Measurements from ENCODE around the gene CAMK1. TPM values are rescaled to one million over a fixed set of nuclear protein-coding genes. Genes with fewer than 3 reads are reported as not detected.
A peak's percentile ranks its signal among the peaks of the same experiment; 100 is the strongest.

The CAMK1 gene
- total and polyA plus RNA-seq, 9 of the 15 experiments (the other 6 are each of a cell fraction or from before 2014, with no cell fraction given), result 0.23 to 10.7 (median 6.0) TPM

- TF ChIP-seq E2F6 (IDR thresholded peaks at IDR 0.05; ENCODE audit: borderline replicate concordance in 1 of 2, extremely low read depth in 1 of 2, insufficient read depth in 1 of 2, insufficient read length in 1 of 2, low read depth in 1 of 2, low read length in 1 of 2, poor library complexity in 1 of 2, severe bottlenecking in 1 of 2) (no peak), NUFIP1 (IDR thresholded peaks at IDR 0.05; ENCODE audit: partially characterized antibody) (no peak), RB1 (IDR thresholded peaks at IDR 0.05; ENCODE audit: low read depth) (no peak; the same call in 1 of the 2 replicates), SMAD1 (IDR thresholded peaks at IDR 0.05; ENCODE audit: low read depth, low read length, partially characterized antibody) (peak; percentile 6), CSDE1 (IDR thresholded peaks at IDR 0.05) (no peak; a peak in 1 of 4 replicates), ZNF143 (CRISPR knock-in tag; IDR thresholded peaks at IDR 0.05) (no peak), PRPF4 (IDR thresholded peaks at IDR 0.05; ENCODE audit: insufficient read depth, low read depth, low read length, poor library complexity, severe bottlenecking) (peak; percentile 46), ZEB2 (IDR thresholded peaks at IDR 0.05) (no peak), HNRNPUL1 (IDR thresholded peaks at IDR 0.05; ENCODE audit: low read length) (peak; percentile 75; the same call in 1 of the 2 replicates), RAD51 (IDR thresholded peaks at IDR 0.05; ENCODE audit: borderline replicate concordance, low read depth) (no peak), PPARD (CRISPR knock-in tag; IDR thresholded peaks at IDR 0.05) (no peak), USF2 (CRISPR knock-in tag; IDR thresholded peaks at IDR 0.05) (no peak), POU5F1 (IDR thresholded peaks at IDR 0.05; ENCODE audit: borderline replicate concordance, low read depth, low read length, partially characterized antibody) (no peak), ZNF133 (CRISPR knock-in tag; IDR thresholded peaks at IDR 0.05) (no peak), ZNF274 (IDR thresholded peaks at IDR 0.05; ENCODE audit: borderline replicate concordance, low read depth, low read length) (no peak), SMAD2 (IDR thresholded peaks at IDR 0.05; ENCODE audit: low read depth, low read length) (0 out of 2 replicates have a peak, but pooled peaks have one; percentile 68), GABPB2 (CRISPR knock-in tag; conservative IDR thresholded peaks at IDR 0.05) (no peak), NR1H2 (CRISPR knock-in tag; IDR thresholded peaks at IDR 0.05) (no peak), DACH1 (IDR thresholded peaks at IDR 0.05; ENCODE audit: partially characterized antibody) (no peak), RBM17 (IDR thresholded peaks at IDR 0.05; ENCODE audit: borderline replicate concordance, low read depth, low read length) (no peak), ZNF75A (CRISPR knock-in tag; IDR thresholded peaks at IDR 0.05) (no peak)
- TF ChIP-seq, protein P1, sequence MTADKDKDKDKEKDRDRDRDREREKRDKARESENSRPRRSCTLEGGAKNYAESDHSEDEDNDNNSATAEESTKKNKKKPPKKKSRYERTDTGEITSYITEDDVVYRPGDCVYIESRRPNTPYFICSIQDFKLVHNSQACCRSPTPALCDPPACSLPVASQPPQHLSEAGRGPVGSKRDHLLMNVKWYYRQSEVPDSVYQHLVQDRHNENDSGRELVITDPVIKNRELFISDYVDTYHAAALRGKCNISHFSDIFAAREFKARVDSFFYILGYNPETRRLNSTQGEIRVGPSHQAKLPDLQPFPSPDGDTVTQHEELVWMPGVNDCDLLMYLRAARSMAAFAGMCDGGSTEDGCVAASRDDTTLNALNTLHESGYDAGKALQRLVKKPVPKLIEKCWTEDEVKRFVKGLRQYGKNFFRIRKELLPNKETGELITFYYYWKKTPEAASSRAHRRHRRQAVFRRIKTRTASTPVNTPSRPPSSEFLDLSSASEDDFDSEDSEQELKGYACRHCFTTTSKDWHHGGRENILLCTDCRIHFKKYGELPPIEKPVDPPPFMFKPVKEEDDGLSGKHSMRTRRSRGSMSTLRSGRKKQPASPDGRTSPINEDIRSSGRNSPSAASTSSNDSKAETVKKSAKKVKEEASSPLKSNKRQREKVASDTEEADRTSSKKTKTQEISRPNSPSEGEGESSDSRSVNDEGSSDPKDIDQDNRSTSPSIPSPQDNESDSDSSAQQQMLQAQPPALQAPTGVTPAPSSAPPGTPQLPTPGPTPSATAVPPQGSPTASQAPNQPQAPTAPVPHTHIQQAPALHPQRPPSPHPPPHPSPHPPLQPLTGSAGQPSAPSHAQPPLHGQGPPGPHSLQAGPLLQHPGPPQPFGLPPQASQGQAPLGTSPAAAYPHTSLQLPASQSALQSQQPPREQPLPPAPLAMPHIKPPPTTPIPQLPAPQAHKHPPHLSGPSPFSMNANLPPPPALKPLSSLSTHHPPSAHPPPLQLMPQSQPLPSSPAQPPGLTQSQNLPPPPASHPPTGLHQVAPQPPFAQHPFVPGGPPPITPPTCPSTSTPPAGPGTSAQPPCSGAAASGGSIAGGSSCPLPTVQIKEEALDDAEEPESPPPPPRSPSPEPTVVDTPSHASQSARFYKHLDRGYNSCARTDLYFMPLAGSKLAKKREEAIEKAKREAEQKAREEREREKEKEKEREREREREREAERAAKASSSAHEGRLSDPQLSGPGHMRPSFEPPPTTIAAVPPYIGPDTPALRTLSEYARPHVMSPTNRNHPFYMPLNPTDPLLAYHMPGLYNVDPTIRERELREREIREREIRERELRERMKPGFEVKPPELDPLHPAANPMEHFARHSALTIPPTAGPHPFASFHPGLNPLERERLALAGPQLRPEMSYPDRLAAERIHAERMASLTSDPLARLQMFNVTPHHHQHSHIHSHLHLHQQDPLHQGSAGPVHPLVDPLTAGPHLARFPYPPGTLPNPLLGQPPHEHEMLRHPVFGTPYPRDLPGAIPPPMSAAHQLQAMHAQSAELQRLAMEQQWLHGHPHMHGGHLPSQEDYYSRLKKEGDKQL (CRISPR knock-in tag; IDR thresholded peaks at IDR 0.05; ENCODE audit: borderline replicate concordance), result 0 out of 2 replicates have a peak, but pooled peaks have one; percentile 15
Observed at GRCh38 chr3:9793161-9793781, 23.5 kb upstream of the CAMK1 start (continued).
